Kidney epithelial cell (primary cell): Measurements from ENCODE around the gene SLC9A3. TPM values are rescaled to one million over a fixed set of nuclear protein-coding genes. Genes with fewer than 3 reads are reported as not detected.

Experiments used
- DNase-seq: peaks from one replicate; pipeline ENCODE4 v3.0.0-alpha.2; 2010; ENCODE audit warnings: low read depth
- H3K27me3 ChIP-seq: 2 replicates; pipeline ENCODE4 v1.6.0; 2011; ENCODE audit warnings: low read length; ENCODE audit not compliant: control insufficient read depth, insufficient read depth
- H3K36me3 ChIP-seq: 2 replicates; pipeline ENCODE4 v1.5.1; 2011; ENCODE audit warnings: low read length; ENCODE audit not compliant: control insufficient read depth, insufficient read depth
- H3K4me3 ChIP-seq: 2 replicates; pipeline ENCODE4 v1.5.1; 2011; ENCODE audit warnings: low read depth, mild to moderate bottlenecking, control low read depth, low read length
- CTCF ChIP-seq: IDR thresholded peaks from 2 replicates; pipeline ENCODE4 v1.5.1; 2011; ENCODE audit warnings: mild to moderate bottlenecking, moderate library complexity, low read length, control low read depth, inconsistent platforms; ENCODE audit not compliant: insufficient read depth, poor library complexity, severe bottlenecking
- total RNA-seq: library from RNA; depleted of rRNA; stranded (reverse); fragments of >200 nt; gene quantifications from 2 replicates; pipeline ENCODE4 v1.2.3, GENCODE V29; 2015

The SLC9A3 gene
- total RNA-seq, 1 donor from 2014 or later, result 3.6 TPM

DNA sequence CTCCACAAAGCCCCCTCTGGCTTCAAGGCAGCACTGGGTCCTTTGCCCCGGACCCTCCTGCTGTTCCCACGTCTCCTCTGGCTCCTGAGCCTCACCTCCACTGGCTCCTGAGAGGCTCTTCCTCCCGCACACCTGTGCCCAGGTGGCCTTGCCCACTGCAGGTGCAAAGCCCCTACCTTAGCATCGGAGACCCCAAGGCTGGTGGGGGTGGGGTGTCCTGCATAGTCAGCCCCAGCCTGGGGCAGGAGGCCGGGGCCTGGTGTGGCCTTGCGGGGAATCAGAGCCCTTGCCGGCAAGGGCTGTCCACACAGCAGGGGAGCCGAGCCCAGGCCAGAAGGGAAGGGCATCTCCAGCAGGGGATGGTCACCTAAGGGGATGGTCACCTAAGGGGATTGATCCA lies 46.6 kb upstream of the SLC9A3 start:
- Histone ChIP-seq H3K4me3 (no peak overlapping the region), H3K36me3 (no peaks in the 10 kb centered on the region), H3K27me3 (peaks cover 48% of the 10 kb centered on the region)
- DNase-seq, result no peak
- no peak for TF ChIP-seq CTCF

- Histone ChIP-seq H3K36me3 (no peaks in the 10 kb centered on the region), H3K4me3 (no peak overlapping the region), H3K27me3 (peaks cover 48% of the 10 kb centered on the region)
- no peak for TF ChIP-seq CTCF
- DNase-seq, result no peak
These were observed 46.2 kb upstream of the SLC9A3 start for GRCh38 chr5:570446-570845.

DNA sequence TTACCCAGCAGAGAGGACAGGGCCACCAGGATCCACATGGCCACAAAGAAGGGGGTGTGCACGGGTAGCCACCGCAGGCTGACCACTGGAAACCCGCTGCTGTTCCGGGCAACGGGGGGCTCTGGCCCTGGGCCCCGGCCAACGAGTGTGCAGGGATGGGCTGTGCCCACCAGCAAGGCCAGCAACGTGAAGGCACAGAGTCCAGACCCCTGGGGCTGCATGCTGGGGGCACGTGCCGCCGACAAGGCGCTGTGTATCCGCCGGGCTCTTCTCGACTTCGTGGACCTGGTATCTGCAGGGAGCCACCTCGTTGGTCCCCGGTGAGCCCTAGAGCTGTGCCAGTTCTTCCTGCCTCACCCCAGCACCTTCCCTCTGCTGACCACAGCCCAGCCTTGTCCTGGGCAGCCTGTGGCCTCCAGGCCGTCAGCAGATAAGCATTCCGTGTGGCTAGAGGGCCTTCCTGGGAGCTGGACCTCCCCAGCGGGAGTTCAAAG lies 45.7 kb upstream of the SLC9A3 start:
- peaks cover 46% of the 10 kb centered on the region for H3K27me3 ChIP-seq
- H3K36me3 ChIP-seq, result no peaks in the 10 kb centered on the region
- TF ChIP-seq CTCF, result no peak
- no peak overlapping the region for H3K4me3 ChIP-seq
- DNase-seq, result no peak

GRCh38 chr5:569358-569867 lies 45.2 kb upstream of the SLC9A3 start:
- Histone ChIP-seq H3K36me3 (no peaks in the 10 kb centered on the region), H3K4me3 (no peak overlapping the region), H3K27me3 (peaks cover 45% of the 10 kb centered on the region)
- DNase-seq, result no peak
- TF ChIP-seq CTCF, result no peak

- H3K36me3 ChIP-seq, result no peaks in the 10 kb centered on the region
- peaks cover 41% of the 10 kb centered on the region for H3K27me3 ChIP-seq
- no peak overlapping the region for H3K4me3 ChIP-seq
- DNase-seq, result no peak
- TF ChIP-seq CTCF, result no peak
These were observed 44.6 kb upstream of the SLC9A3 start for GRCh38 chr5:568809-569208.
